K562 treated with DMSO at 1 percent for 24 hours (cell line): ENCODE data around the gene RHNO1. TPM values are rescaled to one million over a fixed set of nuclear protein-coding genes. Genes with fewer than 3 reads are reported as not detected.

Experiments used
- total RNA-seq: library from RNA; unstranded; fragments of 300-600 nt; gene quantifications from 2 replicates; pipeline ENCODE4 v1.2.3, GENCODE V29; 2022; ENCODE audit warnings: low read depth; ENCODE audit not compliant: insufficient read depth

The RHNO1 gene, protein sequence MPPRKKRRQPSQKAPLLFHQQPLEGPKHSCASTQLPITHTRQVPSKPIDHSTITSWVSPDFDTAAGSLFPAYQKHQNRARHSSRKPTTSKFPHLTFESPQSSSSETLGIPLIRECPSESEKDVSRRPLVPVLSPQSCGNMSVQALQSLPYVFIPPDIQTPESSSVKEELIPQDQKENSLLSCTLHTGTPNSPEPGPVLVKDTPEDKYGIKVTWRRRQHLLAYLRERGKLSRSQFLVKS
- total RNA-seq = 18.7 and 19.0 TPM in 2 replicates

DNA sequence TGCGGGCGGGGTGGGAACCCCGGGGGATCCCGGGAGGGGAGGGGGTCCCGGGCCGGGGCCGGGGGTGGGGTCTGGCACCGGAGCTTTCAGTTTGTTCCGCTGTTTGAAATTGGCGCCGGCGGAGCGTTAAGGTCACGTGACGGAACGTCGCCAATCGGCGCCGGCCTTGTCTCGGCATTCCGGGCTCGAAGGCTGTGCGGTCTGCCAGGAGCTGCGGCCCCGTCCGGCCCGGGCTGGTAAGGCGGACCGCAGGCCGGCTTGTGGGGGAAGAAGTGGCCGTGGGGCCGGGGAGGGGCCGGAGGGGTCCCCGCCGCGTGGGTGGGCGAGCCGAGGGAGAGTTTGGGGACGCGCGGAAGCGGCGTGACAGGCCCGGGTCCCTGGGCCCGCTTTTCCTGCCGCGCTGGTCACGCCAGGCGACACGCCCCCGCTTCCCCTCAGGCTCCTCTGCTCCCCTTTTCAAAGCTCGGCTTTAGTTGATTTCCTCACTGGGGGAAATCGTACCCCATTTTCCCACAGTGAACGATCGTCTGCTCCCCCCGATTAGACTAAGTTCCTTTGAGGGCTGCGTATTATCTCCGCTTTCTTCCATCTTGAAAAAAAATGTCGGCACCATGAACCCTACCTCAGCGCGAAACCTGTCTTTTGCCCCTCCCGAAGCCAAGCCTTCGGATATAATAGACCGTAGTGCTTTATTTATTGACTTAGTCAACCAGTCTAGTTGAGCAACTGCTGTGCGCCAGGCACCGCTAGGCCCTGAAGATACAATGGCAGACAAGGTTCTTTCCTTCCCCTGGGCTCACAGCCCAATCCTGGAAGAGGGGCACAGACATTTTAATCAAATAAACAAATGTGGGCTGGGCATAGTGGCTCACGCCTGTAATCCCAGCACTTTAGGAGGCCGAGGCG is at the start of gene RHNO1, which contains the start of gene FOXM1:
TSS of gene RHNO1 (plus strand) at position 177 of the 906 bp plus-strand sequence. CDS start 8,144 bp downstream, outside the sequence.
TSS of gene FOXM1 (minus strand) at position 128 of the 906 bp plus-strand sequence. CDS start 2,696 bp downstream, outside the sequence.

DNA sequence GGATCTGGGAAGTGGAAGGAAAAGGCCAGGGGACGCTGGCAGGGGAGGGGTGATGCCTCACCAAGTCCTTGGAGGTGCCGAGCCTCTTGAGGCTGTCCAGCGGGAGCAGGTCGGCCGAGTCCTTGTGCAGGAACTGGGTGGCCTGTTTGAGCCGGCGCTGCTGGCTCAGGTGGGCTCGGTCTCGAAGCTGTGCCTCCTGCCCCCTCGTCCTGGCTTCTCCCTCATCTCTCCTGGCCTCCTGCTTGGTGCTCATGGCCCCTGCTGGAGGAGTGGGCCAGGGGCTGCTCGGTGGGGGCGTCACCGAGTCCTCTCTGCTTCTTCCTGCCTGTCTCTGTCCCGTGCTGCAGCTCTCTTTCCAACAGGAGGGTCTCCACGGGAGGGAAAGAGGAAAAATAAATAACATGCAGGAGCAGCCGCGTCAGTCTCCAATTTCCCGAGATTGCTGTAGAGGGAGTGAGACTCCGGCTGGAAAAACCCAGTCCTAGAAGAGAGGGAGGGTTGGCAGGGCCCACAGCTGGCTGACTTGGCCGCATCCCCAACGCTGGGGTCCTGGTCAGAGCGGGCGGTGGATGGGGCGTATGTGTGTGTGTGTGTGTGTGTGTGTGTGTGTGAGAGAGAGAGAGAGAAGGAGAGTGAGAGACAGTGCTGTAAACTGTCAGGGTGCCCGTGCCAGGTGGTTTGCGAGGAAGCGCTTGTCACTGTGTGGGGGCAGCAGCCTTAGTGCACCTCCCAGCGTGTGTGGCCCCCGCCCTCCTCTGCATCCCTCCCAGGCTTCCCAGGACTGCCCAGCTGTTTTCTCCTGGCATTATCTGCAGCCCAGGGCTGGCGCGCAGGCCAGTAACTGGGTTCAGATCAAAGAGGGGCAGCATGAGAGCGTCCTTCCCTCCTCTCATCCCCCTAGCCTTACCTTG is 42.2 kb upstream of the RHNO1 start, which contains the start of gene NRIP2:
TSS of gene NRIP2 (minus strand) at position 455 of the 911 bp plus-strand sequence. CDS start at position 403, 52 bp downstream.

DNA sequence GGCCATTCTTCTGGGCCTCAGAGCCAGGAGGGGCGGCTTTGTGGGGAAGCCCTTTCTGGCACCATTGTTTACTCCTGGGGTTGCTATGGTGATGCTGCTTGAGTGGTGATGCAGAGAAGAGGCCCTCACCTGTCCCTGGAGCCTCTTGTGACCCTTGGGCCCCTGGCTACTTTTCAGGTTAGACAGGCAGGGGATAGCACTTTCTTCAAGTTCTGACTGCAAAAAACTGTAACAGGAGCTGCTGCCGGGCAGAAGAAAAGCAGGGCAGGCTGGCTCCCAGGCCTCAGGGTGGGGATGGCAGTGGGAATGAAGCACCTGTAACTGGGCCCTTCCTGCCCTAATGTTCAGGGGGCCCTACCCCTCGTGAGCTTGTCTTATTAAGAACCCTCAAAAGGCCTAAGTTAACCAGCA is 20.0 kb upstream of the RHNO1 start, which contains the start of gene TEX52:
TSS of gene TEX52 (minus strand) at position 19 of the 411 bp plus-strand sequence. CDS start at position 6, 13 bp downstream.

DNA sequence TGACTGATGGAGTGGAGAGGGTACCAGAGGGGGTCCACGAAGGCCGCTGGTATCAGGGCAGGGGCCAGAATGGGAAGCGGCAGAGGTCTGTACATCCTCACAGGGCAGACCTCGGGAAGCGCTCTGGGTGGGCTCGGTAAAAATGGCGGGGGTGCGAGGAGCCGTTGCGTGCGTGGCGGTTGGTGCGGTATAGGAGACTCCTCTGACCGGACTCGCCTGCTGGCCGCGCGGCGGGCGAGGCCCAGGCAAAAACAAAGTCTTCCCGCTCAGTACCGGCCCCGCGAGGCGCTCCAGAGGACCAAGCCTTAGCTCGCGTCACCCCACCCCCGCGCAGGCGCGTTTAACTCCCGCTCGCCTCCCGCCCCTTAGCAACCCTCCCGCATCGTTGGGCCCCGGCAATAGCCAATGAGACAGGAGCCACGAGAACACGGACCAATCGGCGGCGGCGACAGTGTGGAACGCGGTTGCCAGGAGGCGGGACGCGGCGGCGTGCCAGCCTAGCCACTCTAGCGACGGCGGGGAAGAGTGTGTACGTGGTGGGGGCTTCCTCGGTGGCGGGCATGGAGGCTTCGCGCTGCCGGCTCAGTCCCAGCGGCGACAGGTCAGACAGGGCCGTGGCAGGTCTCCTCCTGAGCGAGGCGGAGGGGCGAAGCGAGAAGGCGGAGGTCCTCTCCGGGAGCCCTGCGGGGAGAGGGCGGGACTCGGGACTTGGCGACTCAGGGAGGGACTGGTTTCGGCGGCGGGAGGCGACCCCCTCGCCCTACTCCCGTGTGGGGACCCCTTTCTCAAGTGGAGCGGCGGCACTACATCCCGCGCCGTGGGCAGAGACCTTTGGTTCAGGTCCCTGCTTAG is 13.6 kb downstream of the RHNO1 start, which contains the start of gene TULP3:
TSS of gene TULP3 (plus strand) at position 504 of the 852 bp plus-strand sequence. CDS start at position 561, 57 bp downstream.

Other genes with a start within 250 kb of the RHNO1 start
- 26.6 TPM in 2 replicates for gene FKBP4, start 82.3 kb upstream of the RHNO1 start, total RNA-seq
- 10.6 and 11.2 TPM in 2 replicates for gene ITFG2, start 64.6 kb upstream of the RHNO1 start, total RNA-seq
- 0.44 TPM in 1 of 2 replicates, not detected in the other for gene NRIP2, start 42.2 kb upstream of the RHNO1 start, total RNA-seq
- gene TEX52, start 20.2 kb upstream of the RHNO1 start, total RNA-seq = not detected in 2 replicates
- 45.9 and 47.9 TPM in 2 replicates for gene FOXM1, start within 50 bp of the RHNO1 start, total RNA-seq
- gene TULP3, start 13.7 kb downstream of the RHNO1 start, total RNA-seq = 10.6 and 11.0 TPM in 2 replicates
- gene TEAD4, start 82.2 kb downstream of the RHNO1 start, total RNA-seq = 16.9 and 22.5 TPM in 2 replicates
- gene TSPAN9, start 200.2 kb downstream of the RHNO1 start, total RNA-seq = 1.1 and 2.2 TPM in 2 replicates